ENCODE results near the gene KIAA1671. TPM values are rescaled to one million over a fixed set of nuclear protein-coding genes. Genes with fewer than 3 reads are reported as not detected.

KIAA1671 gene
- polyA plus RNA-seq, 10 donors = 18.9 to 40.3 (median 31.2) TPM

DNA sequence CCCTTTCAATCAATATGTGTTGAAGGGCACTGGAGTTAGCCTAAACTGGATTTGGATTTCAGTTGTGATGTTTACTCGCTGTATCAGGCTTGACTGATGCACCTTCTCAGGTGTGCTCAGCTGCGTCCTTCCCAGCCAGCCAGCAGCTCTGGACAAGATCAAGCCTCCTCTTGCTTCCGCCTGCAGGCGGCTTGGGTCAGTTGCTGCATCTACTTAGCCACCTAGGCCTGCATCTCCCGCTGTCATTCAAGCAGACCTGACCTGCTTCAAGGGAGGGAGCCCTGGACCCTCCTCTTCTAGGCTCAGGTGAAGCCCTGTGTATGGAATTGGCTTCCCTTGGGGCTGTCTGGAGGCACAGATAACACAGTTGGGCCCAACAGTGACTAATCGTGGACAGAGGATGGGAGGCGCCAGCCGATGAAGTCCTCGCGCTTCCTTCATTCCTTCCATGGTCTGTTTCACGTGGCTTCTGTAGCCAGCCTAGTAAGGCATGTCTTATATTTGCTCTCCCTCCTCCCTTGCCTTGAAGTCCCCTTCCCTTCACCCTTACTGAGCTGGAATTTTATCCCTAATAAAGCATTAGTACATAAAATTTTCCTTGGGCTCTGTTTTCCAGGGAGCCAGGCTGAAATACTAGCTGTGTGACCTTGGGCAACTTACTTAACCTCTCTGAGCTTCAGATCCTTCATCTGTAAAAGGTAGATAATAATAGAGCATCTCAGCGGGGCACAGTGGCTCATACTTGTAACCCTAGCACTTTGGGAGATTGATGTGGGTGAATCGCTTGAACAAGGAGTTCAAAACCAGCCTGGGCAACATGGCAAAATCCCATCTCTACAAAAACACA is 3.9 kb upstream of the KIAA1671 start:
- no peak for DNase-seq

GRCh38 chr22:24950272-24950902 is 2.1 kb upstream of the KIAA1671 start:
- DNase-seq = peak in 1 of 3 donors; percentile 18

DNA sequence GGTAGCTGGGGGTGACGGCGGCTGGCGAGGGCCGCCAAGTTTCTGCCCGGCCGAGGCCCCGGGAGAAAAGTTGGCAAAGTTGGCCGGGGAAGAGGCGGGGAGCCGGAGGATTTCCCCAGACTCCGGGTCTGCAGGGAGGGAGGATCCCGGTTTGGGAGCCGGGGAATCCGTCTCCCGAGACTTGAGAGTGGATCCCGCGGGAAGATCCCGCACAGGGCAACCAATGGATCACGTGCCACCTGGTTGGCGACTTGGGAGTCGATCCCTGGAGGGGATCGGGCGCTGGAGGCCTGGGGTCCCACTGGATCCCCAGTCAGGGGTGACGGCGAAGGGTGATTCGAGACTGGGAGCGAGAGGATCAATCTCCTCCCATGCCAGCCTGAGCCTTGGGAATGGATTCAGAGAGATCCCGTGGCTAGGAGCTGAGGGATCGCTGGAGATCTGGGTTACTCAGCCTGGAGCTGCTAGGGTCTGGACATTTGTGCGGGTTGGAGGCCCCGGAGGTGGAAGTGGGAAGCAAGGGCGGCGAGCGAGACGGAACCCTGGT is 394 bp downstream of the KIAA1671 start:
- DNase-seq = peak in 1 of 3 donors; percentile 57

DNA sequence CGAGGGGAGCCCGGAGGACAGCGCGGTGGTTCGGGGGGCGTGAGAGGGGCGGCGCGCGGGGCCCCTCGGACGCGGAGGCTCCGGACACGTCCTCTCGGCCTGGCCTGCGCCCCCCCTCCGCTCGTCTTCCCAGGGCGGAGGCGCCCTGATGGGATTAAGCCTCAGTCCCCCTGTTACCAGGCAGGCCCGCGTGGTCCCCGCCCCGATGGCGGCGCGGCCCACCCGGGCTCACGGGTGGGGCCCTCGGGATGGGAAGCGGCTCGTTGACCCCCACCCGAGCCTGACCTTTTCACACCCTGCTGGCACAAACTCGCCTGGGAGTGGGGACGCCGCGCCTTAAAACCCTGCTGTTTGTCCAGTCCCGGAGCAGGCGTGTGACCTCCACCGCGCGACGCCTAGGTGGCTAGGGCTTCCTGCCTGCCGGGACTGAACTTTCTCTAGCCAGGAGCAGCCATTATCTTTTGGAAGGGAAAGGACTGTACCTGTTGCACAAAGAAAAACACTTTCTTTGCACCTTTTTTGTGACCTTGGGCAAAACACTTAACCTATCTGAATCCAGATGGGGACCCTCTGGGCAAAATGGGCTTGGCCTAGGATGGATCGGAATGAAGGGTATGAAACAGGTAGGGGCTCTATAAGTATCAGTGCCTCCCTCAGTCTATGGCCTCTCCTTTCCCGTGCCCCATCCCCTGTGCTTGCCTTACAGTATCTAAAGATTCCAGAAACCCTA is 1.0 kb downstream of the KIAA1671 start:
- peak in 1 of 3 donors; percentile 27 for DNase-seq

- peak in 1 of 3 donors; percentile 28 for DNase-seq
Measured at GRCh38 chr22:24954114-24954463, 1.6 kb downstream of the KIAA1671 start.

DNA sequence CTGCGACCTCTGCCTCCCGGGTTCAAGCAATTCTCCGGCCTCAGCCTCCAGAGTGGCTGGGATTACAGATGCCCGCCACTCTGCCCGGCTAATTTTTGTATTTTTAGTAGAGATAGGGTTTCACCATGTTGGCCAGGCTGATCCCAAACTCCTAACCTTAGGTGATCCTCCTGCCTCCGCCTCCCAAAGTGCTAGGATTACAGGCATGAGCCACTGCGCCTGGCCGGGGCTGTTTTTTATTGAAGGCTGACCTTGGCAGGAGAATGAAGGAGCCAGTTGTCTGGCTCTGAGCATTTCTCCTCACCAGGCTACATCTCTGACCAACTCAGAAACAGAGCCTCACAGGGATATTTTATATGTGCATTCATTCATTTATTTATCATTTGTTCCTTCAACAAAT is 2.3 kb downstream of the KIAA1671 start:
- no peak for DNase-seq

- DNase-seq = no peak
Measured at GRCh38 chr22:24957043-24957442, 4.5 kb downstream of the KIAA1671 start.

DNA sequence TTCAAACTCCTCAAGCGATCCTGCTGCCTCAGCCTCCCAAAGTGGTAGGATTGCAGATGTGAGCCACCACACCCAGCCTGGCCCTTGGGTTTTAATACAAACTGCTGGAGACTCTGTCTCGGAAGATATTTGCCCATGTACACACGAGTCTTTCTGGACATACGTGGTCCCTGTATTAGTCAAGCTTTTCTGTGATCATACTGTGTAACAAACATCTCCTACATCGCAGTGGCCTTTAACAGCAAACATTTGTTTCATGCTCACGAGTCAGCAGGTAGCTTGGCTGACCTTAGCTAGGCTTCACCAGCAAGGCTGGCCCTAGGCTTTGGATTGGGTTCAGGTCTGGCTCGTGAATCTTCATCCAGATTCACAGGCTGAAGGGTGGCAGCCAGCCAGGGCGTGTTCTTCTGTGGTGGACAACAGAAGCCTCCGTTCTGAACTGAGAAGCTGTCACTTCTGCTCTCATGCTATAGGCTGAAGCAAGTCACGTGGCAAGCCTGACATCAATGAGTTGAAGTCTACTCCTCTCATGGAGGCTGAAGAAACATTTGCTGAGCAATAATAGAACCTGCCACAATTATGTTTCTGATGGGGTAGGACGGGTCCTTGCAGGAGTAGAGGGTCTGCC is 8.8 kb downstream of the KIAA1671 start:
- no peak for DNase-seq

- no peak for DNase-seq
Measured at GRCh38 chr22:24962094-24962493, 9.6 kb downstream of the KIAA1671 start.

- no peak for DNase-seq
Measured at GRCh38 chr22:24962835-24963234, 10.3 kb downstream of the KIAA1671 start.

DNA sequence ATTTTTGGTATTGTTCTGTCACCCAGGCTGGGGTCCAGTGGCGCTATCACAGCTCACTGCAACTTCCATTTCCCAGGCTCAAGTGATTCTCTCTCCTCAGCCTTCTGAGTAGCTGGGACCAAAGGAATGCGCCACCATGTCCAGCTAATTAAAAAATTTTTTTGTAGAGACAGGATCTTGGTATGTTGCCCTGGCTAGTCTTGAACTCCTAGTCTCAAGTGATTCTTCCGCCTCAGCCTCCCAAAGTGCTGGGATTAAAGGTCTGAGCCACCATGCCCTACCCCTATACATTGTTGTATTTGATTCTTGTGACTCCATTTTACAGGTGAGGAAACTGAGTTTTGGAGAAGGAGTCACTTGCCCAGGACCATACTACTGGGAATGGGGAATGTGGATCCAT is 11.9 kb downstream of the KIAA1671 start:
- no peak for DNase-seq

- peak in 1 of 3 donors; percentile 42 for DNase-seq
Measured at GRCh38 chr22:24965822-24966626, 13.5 kb downstream of the KIAA1671 start.

DNA sequence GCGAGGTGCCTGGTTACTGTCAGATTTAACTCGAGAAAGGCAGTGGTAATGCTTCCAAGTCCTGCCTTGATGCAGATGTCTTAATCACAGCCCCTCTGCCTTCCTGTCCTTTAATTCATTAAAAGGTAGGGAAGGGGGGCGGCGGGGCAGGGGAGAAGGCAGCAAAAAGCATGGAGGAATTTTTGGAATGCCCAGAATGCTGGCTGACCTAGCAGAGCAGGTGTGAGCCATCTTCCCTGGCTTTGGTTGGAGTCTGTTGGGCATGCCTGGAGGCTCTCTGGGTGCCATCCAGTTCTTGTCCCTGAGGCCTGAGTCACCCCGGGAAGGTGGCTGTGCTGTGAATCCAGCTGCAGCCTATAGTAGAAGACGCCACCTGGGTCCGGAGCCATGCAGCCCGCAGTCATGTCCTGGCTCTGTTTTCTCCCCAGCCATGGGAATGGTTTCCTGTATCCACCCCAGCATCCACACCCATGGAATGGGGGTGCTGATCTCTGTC is 15.6 kb downstream of the KIAA1671 start:
- DNase-seq = no peak

GRCh38 chr22:24969560-24970301 is 17.2 kb downstream of the KIAA1671 start:
- DNase-seq = peak in 1 of 3 donors; percentile 40

- DNase-seq = no peak
Measured at GRCh38 chr22:24972369-24972768, 19.9 kb downstream of the KIAA1671 start.

DNA sequence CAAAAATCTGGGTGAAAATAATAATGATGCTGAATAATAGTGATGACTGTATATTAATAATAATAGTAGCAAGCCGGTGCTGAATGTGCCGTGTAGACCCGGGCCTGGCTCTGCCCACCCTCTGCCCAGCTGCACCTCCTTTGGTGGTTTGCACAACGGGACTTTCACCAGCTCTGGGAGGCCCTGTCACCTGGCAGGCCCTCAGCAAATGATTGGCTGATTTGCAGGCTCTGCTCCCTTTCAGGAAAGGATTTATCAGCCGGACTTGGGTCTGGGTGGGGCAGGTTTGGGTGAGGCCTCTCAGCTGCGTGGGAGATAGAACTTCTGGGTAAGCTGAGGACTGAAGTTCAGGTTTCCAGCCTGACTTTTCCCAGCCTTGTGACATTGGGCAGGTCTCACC is 21.4 kb downstream of the KIAA1671 start:
- no peak for DNase-seq

DNA sequence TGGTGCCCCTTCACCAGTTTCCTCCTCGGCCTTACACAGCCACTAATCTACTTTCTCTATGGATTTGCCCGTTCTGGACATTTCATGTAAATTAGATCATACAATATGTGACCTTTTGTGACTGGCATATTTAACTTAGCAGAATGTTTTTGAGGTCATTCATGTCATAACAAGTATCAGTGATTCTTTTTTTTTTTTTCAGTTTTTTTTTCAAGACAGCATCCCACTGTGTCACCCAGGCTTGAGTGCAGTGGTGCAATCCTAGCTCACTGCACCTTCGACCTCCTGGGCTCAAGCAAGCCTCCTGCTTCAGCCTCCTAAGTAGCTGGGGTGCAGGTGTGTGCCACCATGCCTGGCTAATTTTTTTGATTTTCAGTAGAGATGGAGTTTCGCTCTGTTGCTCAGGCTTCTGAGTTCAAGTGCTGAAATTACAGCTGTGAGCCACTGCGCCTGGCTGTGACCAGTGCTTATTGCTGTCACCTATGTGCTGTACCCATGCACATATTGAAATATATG is 22.7 kb downstream of the KIAA1671 start:
- DNase-seq = no peak

GRCh38 chr22:24975813-24976341 is 23.4 kb downstream of the KIAA1671 start:
- DNase-seq = no peak

DNA sequence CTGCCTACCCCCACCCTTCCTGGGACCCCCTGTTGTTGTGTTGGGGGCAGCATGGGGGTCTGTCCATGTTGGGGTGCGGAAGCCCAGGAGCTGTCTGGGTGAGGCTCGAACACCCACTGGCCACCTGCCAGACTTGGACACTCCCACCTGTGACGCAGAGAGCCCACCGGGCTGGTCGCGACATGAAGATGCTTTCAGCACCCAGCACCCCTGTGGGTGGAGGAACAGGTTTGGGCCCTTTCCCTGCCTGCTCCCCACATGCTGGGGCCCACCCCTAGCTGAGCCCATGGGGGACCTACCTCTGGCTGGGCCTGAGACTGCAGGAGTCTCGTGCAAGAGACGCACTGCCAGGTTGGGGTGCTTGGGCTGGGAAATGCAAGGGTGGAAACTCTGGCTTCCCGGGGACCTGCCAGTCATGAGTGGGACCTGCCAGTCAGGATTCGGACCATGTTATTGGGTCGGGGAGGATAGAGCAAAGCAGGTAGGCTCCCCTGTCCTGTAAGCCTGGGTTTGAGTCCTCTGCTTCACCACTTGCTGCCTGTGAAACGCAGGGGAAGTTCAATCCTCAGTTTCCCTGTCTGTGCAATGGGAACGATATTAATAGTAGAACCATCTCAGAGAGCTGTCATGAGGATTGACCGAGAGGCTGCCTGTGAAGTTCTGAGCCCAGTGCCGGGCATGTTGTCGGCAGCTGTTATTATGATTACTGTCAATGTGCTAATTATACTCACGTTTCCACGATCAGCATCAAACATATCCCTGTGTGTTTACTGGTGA is 24.1 kb downstream of the KIAA1671 start:
- DNase-seq = peak in 1 of 3 donors; percentile 59
